ENCODE data around the gene CLCN5.

Gene CLCN5

GRCh38 chrX:49949961-49950360 lies 27.6 kb downstream of the CLCN5 start:
- DNase-seq: no peak
- no peaks in the 10 kb centered on the region for H3K27me3 ChIP-seq

GRCh38 chrX:49951524-49952193 lies 29.3 kb downstream of the CLCN5 start:
- Histone ChIP-seq H3K36me3 (no peaks in the 10 kb centered on the region), H3K27me3 (no peaks in the 10 kb centered on the region), H3K4me3 (ENCODE audit: low read depth, low read length) (no peak overlapping the region), H3K4me1 (no peaks in the 10 kb centered on the region), H3K9me3 (no peaks in the 10 kb centered on the region)
- peak; percentile 32 for DNase-seq
- no peak for TF ChIP-seq CTCF (IDR thresholded peaks at IDR 0.05; ENCODE audit: low read depth, low read length)

More at GRCh38 chrX:49949961-49950360, 27.6 kb downstream of the CLCN5 start:
- H3K36me3 ChIP-seq: no peaks in the 10 kb centered on the region
- H3K9me3 ChIP-seq: no peaks in the 10 kb centered on the region
- no peak for TF ChIP-seq CTCF (IDR thresholded peaks at IDR 0.05; ENCODE audit: low read depth, low read length)
- no peak overlapping the region for H3K4me3 ChIP-seq (ENCODE audit: low read depth, low read length)
- no peaks in the 10 kb centered on the region for H3K4me1 ChIP-seq

- no peak for TF ChIP-seq CTCF (IDR thresholded peaks at IDR 0.05; ENCODE audit: low read depth, low read length)
Measured at GRCh38 chrX:49956313-49956712, 33.9 kb downstream of the CLCN5 start.

GRCh38 chrX:49958727-49959485 lies 36.5 kb downstream of the CLCN5 start:
- H3K4me3 ChIP-seq (ENCODE audit: low read depth, low read length): no peak overlapping the region
- DNase-seq: no peak
- H3K4me1 ChIP-seq: no peaks in the 10 kb centered on the region; the same call in 1 of the 2 replicates
- no peaks in the 10 kb centered on the region; the same call in 1 of the 2 replicates for H3K36me3 ChIP-seq
- no peaks in the 10 kb centered on the region for H3K9me3 ChIP-seq
- TF ChIP-seq CTCF (IDR thresholded peaks at IDR 0.05; ENCODE audit: low read depth, low read length): no peak
- no peaks in the 10 kb centered on the region for H3K27me3 ChIP-seq

More at GRCh38 chrX:49956313-49956712, 33.9 kb downstream of the CLCN5 start:
- Histone ChIP-seq H3K27me3 (no peaks in the 10 kb centered on the region), H3K9me3 (no peaks in the 10 kb centered on the region), H3K4me1 (no peaks in the 10 kb centered on the region; the same call in 1 of the 2 replicates), H3K36me3 (no peaks in the 10 kb centered on the region; the same call in 1 of the 2 replicates), H3K4me3 (ENCODE audit: low read depth, low read length) (no peak overlapping the region)
- DNase-seq: no peak

GRCh38 chrX:49959602-49960001 lies 37.2 kb downstream of the CLCN5 start:
- H3K27me3 ChIP-seq: no peaks in the 10 kb centered on the region
- H3K36me3 ChIP-seq: no peaks in the 10 kb centered on the region; the same call in 1 of the 2 replicates
- no peak overlapping the region for H3K4me3 ChIP-seq (ENCODE audit: low read depth, low read length)
- no peak for DNase-seq
- no peak for TF ChIP-seq CTCF (IDR thresholded peaks at IDR 0.05; ENCODE audit: low read depth, low read length)
- no peaks in the 10 kb centered on the region for H3K9me3 ChIP-seq
- no peaks in the 10 kb centered on the region; the same call in 1 of the 2 replicates for H3K4me1 ChIP-seq

- no peak for TF ChIP-seq CTCF (IDR thresholded peaks at IDR 0.05; ENCODE audit: low read depth, low read length)
- Histone ChIP-seq H3K36me3 (no peaks in the 10 kb centered on the region; the same call in 1 of the 2 replicates), H3K4me3 (ENCODE audit: low read depth, low read length) (no peak overlapping the region), H3K9me3 (no peaks in the 10 kb centered on the region), H3K4me1 (no peaks in the 10 kb centered on the region; the same call in 1 of the 2 replicates), H3K27me3 (no peaks in the 10 kb centered on the region)
- DNase-seq: no peak
Measured at GRCh38 chrX:49960061-49960460, 37.7 kb downstream of the CLCN5 start.
